Activated B cell treated with CpG ODN at 0.5 μM for 24 hours (primary cell): ENCODE measurements around the gene MAP1LC3B. TPM values are rescaled to one million over a fixed set of nuclear protein-coding genes. Genes with fewer than 3 reads are reported as not detected.

Source experiments
- ATAC-seq: fragments of 200-7000 bp; cut with Tn5 transposase; one replicate; pipeline ENCODE4 v1.10.0; 2021; ENCODE audit warnings: low read depth, mild to moderate bottlenecking, moderate library complexity
- CTCF ChIA-PET: fragments of 350-600 bp; sonication (Branson Sonifier 250); formaldehyde crosslinking; loops from one replicate; lab custom pipeline; 2021; ENCODE audit warnings: antibody characterized with exemption; lab: Charles Lee
- POLR2A ChIA-PET: fragments of 350-600 bp; sonication (Branson Sonifier 250); formaldehyde crosslinking; loops from one replicate; lab custom pipeline; 2021; ENCODE audit warnings: antibody characterized with exemption; lab: Charles Lee
- DNase-seq: peaks from one replicate; pipeline ENCODE4 v3.0.0; 2022
- H3K27ac Mint-ChIP-seq: one replicate; pipeline ENCODE4 v1.8.0; 2020; ENCODE audit warnings: mixed read lengths
- H3K27me3 Mint-ChIP-seq: one replicate; pipeline ENCODE4 v1.8.0; 2021; ENCODE audit warnings: mixed read lengths
- H3K36me3 Mint-ChIP-seq: one replicate; pipeline ENCODE4 v1.8.0; 2021; ENCODE audit warnings: low read depth, mixed read lengths
- H3K4me1 Mint-ChIP-seq: one replicate; pipeline ENCODE4 v1.8.0; 2021; ENCODE audit warnings: mixed read lengths
- H3K4me3 Mint-ChIP-seq: one replicate; pipeline ENCODE4 v1.8.0; 2020; ENCODE audit warnings: mild to moderate bottlenecking, mixed read lengths
- H3K9me3 Mint-ChIP-seq: one replicate; pipeline ENCODE4 v1.8.0; 2020; ENCODE audit warnings: mixed read lengths
- CTCF ChIP-seq: fragments of 200-600 bp; IDR thresholded peaks from one replicate; pipeline ENCODE4 v1.8.0; 2022; ENCODE audit warnings: antibody characterized with exemption, mild to moderate bottlenecking
- intact Hi-C: fragments of 100-400 bp; cut with micrococcal nuclease; formaldehyde crosslinking; loops from one replicate; pipeline ENCODE4 v1.15.1; 2024
- total RNA-seq: library from RNA; stranded (reverse); gene quantifications from 2 replicates; pipeline ENCODE4 v1.2.3, GENCODE V29; 2022

MAP1LC3B gene
- total RNA-seq = 52.9 and 53.9 TPM in 2 replicates

GRCh38 chr16:87391950-87392820 is at the start of gene MAP1LC3B:
MAP1LC3B (plus strand) TSS chr16:87392336; CDS start chr16:87392428, 92 bp downstream.
- peaks cover 53% of the 10 kb centered on the region for H3K4me1 Mint-ChIP-seq

GRCh38 chr16:87342504-87342903 is 49.6 kb upstream of the MAP1LC3B start:
- ChIA-PET POLR2A (no interaction called here), CTCF (no interaction called here)
- Mint-ChIP-seq H3K4me3 (no peak overlapping the region), H3K4me1 (peaks cover 10% of the 10 kb centered on the region), H3K9me3 (no peaks in the 10 kb centered on the region), H3K27ac (no peak overlapping the region), H3K27me3 (no peaks in the 10 kb centered on the region), H3K36me3 (peaks cover 67% of the 10 kb centered on the region)
- no peak for ATAC-seq
- TF ChIP-seq CTCF = no peak
- intact Hi-C loops = no loop called here
- DNase-seq = no peak

More at GRCh38 chr16:87391950-87392820, at the start of gene MAP1LC3B:
- no peaks in the 10 kb centered on the region for H3K9me3 Mint-ChIP-seq
- DNase-seq = peak; percentile 100
- ChIA-PET CTCF (interaction anchor here (1.6 to 2.4 kb wide), 2 partner anchors 9 to 243 kb away, joined by 6 to 14 read pairs; partner anchors contain the start of gene FBXO31), POLR2A (interaction anchor here (1.6 to 4.3 kb wide), 2 partner anchors 9 to 75 kb away, joined by 5 to 48 read pairs; partner anchors contain the start of genes C16orf95 and FBXO31)
- ATAC-seq = peak; percentile 64
- no peak for TF ChIP-seq CTCF
- peaks cover 21% of the 10 kb centered on the region for H3K36me3 Mint-ChIP-seq
- peak within 1 kb of the TSS; percentile 92 for H3K27ac Mint-ChIP-seq
- H3K27me3 Mint-ChIP-seq = no peaks in the 10 kb centered on the region
- intact Hi-C loops = loop anchor here (1.0 to 5.0 kb wide), 5 partner anchors 8 to 830 kb away; partner anchors contain the start of genes BANP, KLHDC4 and ZCCHC14
- H3K4me3 Mint-ChIP-seq = peak within 1 kb of the TSS; percentile 92

GRCh38 chr16:87342978-87343752 is 49.0 kb upstream of the MAP1LC3B start:
- Mint-ChIP-seq H3K36me3 (peaks cover 65% of the 10 kb centered on the region), H3K4me1 (peaks cover 7% of the 10 kb centered on the region), H3K9me3 (no peaks in the 10 kb centered on the region), H3K27ac (no peak overlapping the region), H3K4me3 (no peak overlapping the region), H3K27me3 (no peaks in the 10 kb centered on the region)
- ChIA-PET CTCF (no interaction called here), POLR2A (no interaction called here)
- TF ChIP-seq CTCF = no peak
- DNase-seq = no peak
- intact Hi-C loops = no loop called here
- no peak for ATAC-seq

GRCh38 chr16:87343753-87344050 is 48.4 kb upstream of the MAP1LC3B start:
- POLR2A ChIA-PET = no interaction called here

More at GRCh38 chr16:87343753-87344050, 48.4 kb upstream of the MAP1LC3B start:
- no peak overlapping the region for H3K4me3 Mint-ChIP-seq
- H3K9me3 Mint-ChIP-seq = no peaks in the 10 kb centered on the region
- TF ChIP-seq CTCF = no peak
- peaks cover 66% of the 10 kb centered on the region for H3K36me3 Mint-ChIP-seq
- ATAC-seq = no peak
- DNase-seq = no peak
- CTCF ChIA-PET = no interaction called here
- intact Hi-C loops = no loop called here
- no peak overlapping the region for H3K27ac Mint-ChIP-seq
- H3K4me1 Mint-ChIP-seq = peaks cover 7% of the 10 kb centered on the region
- H3K27me3 Mint-ChIP-seq = no peaks in the 10 kb centered on the region
